WTC11 (cell line): Measurements from ENCODE around the gene TINAGL1. TPM values are rescaled to one million over a fixed set of nuclear protein-coding genes. Genes with fewer than 3 reads are reported as not detected.

ENCODE experiments used
- ATAC-seq: fragments of 200-7000 bp; cut with Tn5 transposase; 2 replicates; pipeline ENCODE4 v1.10.0; 2021; ENCODE audit warnings: mild to moderate bottlenecking, moderate library complexity
- CTCF ChIA-PET: fragments of 300-600 bp; sonication (Branson Sonifier 250); formaldehyde crosslinking; loops from one replicate; lab custom pipeline; 2021; ENCODE audit warnings: antibody characterized with exemption; lab: Charles Lee
- POLR2A ChIA-PET: fragments of 350-600 bp; sonication (Branson Sonifier 250); formaldehyde crosslinking; loops from one replicate; lab custom pipeline; 2021; ENCODE audit warnings: antibody characterized with exemption; lab: Charles Lee
- DNase-seq: peaks from one replicate; pipeline ENCODE4 v3.0.0; 2021; ENCODE audit warnings: low spot score
- H3K27ac Mint-ChIP-seq: 2 replicates; pipeline ENCODE4 v1.8.0; 2021; ENCODE audit warnings: mixed read lengths
- H3K27me3 Mint-ChIP-seq: 2 replicates; pipeline ENCODE4 v1.8.0; 2021; ENCODE audit warnings: low read depth, mild to moderate bottlenecking, moderate library complexity, mixed read lengths
- H3K36me3 Mint-ChIP-seq: 2 replicates; pipeline ENCODE4 v1.8.0; 2021; ENCODE audit warnings: mixed read lengths
- H3K4me1 Mint-ChIP-seq: 2 replicates; pipeline ENCODE4 v1.8.0; 2022; ENCODE audit warnings: mixed read lengths
- H3K4me3 Mint-ChIP-seq: 2 replicates; pipeline ENCODE4 v1.8.0; 2021; ENCODE audit warnings: mild to moderate bottlenecking, moderate library complexity, mixed read lengths
- H3K9me3 Mint-ChIP-seq: 2 replicates; pipeline ENCODE4 v1.8.0; 2021; ENCODE audit warnings: mixed read lengths
- AR ChIP-seq: fragments of 250-450 bp; sonication (Bioruptor Pico); IDR thresholded peaks from 2 replicates; pipeline ENCODE4 v1.9.0; 2021; ENCODE audit warnings: mild to moderate bottlenecking
- CTCF ChIP-seq: fragments of 200-600 bp; IDR thresholded peaks from 2 replicates; pipeline ENCODE4 v1.8.0; 2022; ENCODE audit warnings: antibody characterized with exemption
- E2F1 ChIP-seq: sonication (generic); formaldehyde crosslinking; IDR thresholded peaks from 2 replicates; pipeline ENCODE4 v1.8.0; 2022; ENCODE audit warnings: mild to moderate bottlenecking, missing genetic modification reagents
- ERG ChIP-seq: fragments of 250-450 bp; sonication (Bioruptor Pico); IDR thresholded peaks from 2 replicates; pipeline ENCODE4 v1.8.0; 2021; ENCODE audit warnings: mild to moderate bottlenecking
- ESRRA ChIP-seq: sonication (generic); formaldehyde crosslinking; IDR thresholded peaks from 2 replicates; pipeline ENCODE4 v1.8.1; 2022; ENCODE audit warnings: mild to moderate bottlenecking, missing genetic modification reagents, borderline replicate concordance
- GTF2I ChIP-seq: fragments of 250-450 bp; sonication (Bioruptor Pico); conservative IDR thresholded peaks from 2 replicates; pipeline ENCODE4 v1.4.0; 2021; ENCODE audit warnings: mild to moderate bottlenecking
- IRF2 ChIP-seq: sonication (generic); formaldehyde crosslinking; IDR thresholded peaks from 2 replicates; pipeline ENCODE4 v1.8.0; 2022; ENCODE audit warnings: low read depth, missing genetic modification reagents, borderline replicate concordance
- MLX ChIP-seq: sonication (generic); formaldehyde crosslinking; IDR thresholded peaks from 2 replicates; pipeline ENCODE4 v1.8.1; 2023; ENCODE audit warnings: mild to moderate bottlenecking, missing genetic modification reagents, moderate library complexity
- NR1H2 ChIP-seq: sonication (generic); formaldehyde crosslinking; IDR thresholded peaks from 2 replicates; pipeline ENCODE4 v1.9.0; 2021; ENCODE audit warnings: mild to moderate bottlenecking, moderate library complexity, missing genetic modification reagents
- NR2C2 ChIP-seq: sonication (generic); formaldehyde crosslinking; IDR thresholded peaks from 2 replicates; pipeline ENCODE4 v1.8.0; 2022; ENCODE audit warnings: mild to moderate bottlenecking, missing genetic modification reagents
- NR3C1 ChIP-seq: sonication (generic); formaldehyde crosslinking; conservative IDR thresholded peaks from 2 replicates; pipeline ENCODE4 v1.8.1; 2023; ENCODE audit warnings: low read depth, mild to moderate bottlenecking, missing genetic modification reagents
- RORB ChIP-seq: fragments of 250-450 bp; sonication (Bioruptor Pico); IDR thresholded peaks from 2 replicates; pipeline ENCODE4 v1.9.0; 2021; ENCODE audit warnings: mild to moderate bottlenecking
- SMAD4 ChIP-seq: sonication (generic); formaldehyde crosslinking; IDR thresholded peaks from 2 replicates; pipeline ENCODE4 v1.8.0; 2022; ENCODE audit warnings: mild to moderate bottlenecking, missing genetic modification reagents
- SOX15 ChIP-seq: fragments of 250-450 bp; sonication (Bioruptor Pico); IDR thresholded peaks from 2 replicates; pipeline ENCODE4 v1.9.0; 2021; ENCODE audit warnings: mild to moderate bottlenecking
- TP53 ChIP-seq: sonication (generic); formaldehyde crosslinking; IDR thresholded peaks from 2 replicates; pipeline ENCODE4 v1.8.1; 2023; ENCODE audit warnings: mild to moderate bottlenecking, missing genetic modification reagents
- ZNF121 ChIP-seq: sonication (generic); formaldehyde crosslinking; IDR thresholded peaks from 2 replicates; pipeline ENCODE4 v1.8.0; 2023; ENCODE audit warnings: missing genetic modification reagents
- ZNF219 ChIP-seq: sonication (generic); formaldehyde crosslinking; IDR thresholded peaks from 2 replicates; pipeline ENCODE4 v1.8.0; 2023; ENCODE audit warnings: missing genetic modification reagents, mild to moderate bottlenecking, borderline replicate concordance
- ZNF281 ChIP-seq: sonication (generic); formaldehyde crosslinking; IDR thresholded peaks from 2 replicates; pipeline ENCODE4 v1.8.0; 2023; ENCODE audit warnings: mild to moderate bottlenecking, missing genetic modification reagents
- ZNF416 ChIP-seq: fragments of 250-450 bp; sonication (Bioruptor Pico); IDR thresholded peaks from 2 replicates; pipeline ENCODE4 v1.9.0; 2021; ENCODE audit warnings: mild to moderate bottlenecking, inconsistent platforms
- total RNA-seq: library from RNA; stranded (reverse); gene quantifications from 3 replicates; pipeline ENCODE4 v1.2.3, GENCODE V29; 2021

TINAGL1 gene
- total RNA-seq, 1 experiment from 2014 or later: 7.2 TPM

- ATAC-seq: peak; percentile 97
- CTCF ChIA-PET: interaction anchor here (0.8 to 0.9 kb wide), 2 partner anchors 31 to 45 kb away, joined by 3 to 4 read pairs; no protein-coding TSS in a partner anchor
- POLR2A ChIA-PET: no interaction called here
These were observed 17.7 kb downstream of the TINAGL1 start for GRCh38 chr1:31593770-31594632.

GRCh38 chr1:31595836-31596736 lies 19.8 kb downstream of the TINAGL1 start:
- no peak for DNase-seq
- TF ChIP-seq RORB (CRISPR knock-in tag): no peak
- TF ChIP-seq MLX (CRISPR knock-in tag): no peak
- TF ChIP-seq E2F1: no peak
- no peak for TF ChIP-seq TP53 (CRISPR knock-in tag)
- TF ChIP-seq SOX15: no peak
- no peak for TF ChIP-seq NR3C1 (CRISPR knock-in tag)
- no peak for TF ChIP-seq NR2C2
- no peak for TF ChIP-seq ERG
- Mint-ChIP-seq H3K27ac (no peak overlapping the region), H3K36me3 (no peaks in the 10 kb centered on the region), H3K4me3 (no peak overlapping the region), H3K9me3 (no peaks in the 10 kb centered on the region), H3K4me1 (no peaks in the 10 kb centered on the region), H3K27me3 (peaks cover 4% of the 10 kb centered on the region; the same call in 1 of the 2 replicates)
- CTCF ChIA-PET: interaction anchor here (0.9 to 1.2 kb wide), 4 partner anchors 8 to 47 kb away, joined by 3 to 6 read pairs (median 4); no protein-coding TSS in a partner anchor
- POLR2A ChIA-PET: no interaction called here
- ATAC-seq: no peak

More at GRCh38 chr1:31593770-31594632, 17.7 kb downstream of the TINAGL1 start:
- Mint-ChIP-seq H3K27ac (no peak overlapping the region), H3K36me3 (no peaks in the 10 kb centered on the region), H3K9me3 (no peaks in the 10 kb centered on the region), H3K4me3 (no peak overlapping the region), H3K4me1 (peaks cover 4% of the 10 kb centered on the region; the same call in 1 of the 2 replicates), H3K27me3 (peaks cover 17% of the 10 kb centered on the region)
- DNase-seq: peak; percentile 88
- TF ChIP-seq AR (no peak), CTCF (peak; percentile 71), GTF2I (0 out of 2 replicates have a peak, but pooled peaks have one; percentile 24)

- no peaks in the 10 kb centered on the region for H3K9me3 Mint-ChIP-seq
- ChIA-PET CTCF (interaction anchor here (0.5 to 1.2 kb wide), 5 partner anchors 9 to 79 kb away, joined by 3 to 6 read pairs (median 4); no protein-coding TSS in a partner anchor), POLR2A (no interaction called here)
- H3K27ac Mint-ChIP-seq: no peak overlapping the region
- no peaks in the 10 kb centered on the region for H3K36me3 Mint-ChIP-seq
- H3K4me1 Mint-ChIP-seq: no peaks in the 10 kb centered on the region
- ATAC-seq: no peak
- H3K27me3 Mint-ChIP-seq: no peaks in the 10 kb centered on the region; the same call in 1 of the 2 replicates
- DNase-seq: no peak
- no peak overlapping the region for H3K4me3 Mint-ChIP-seq
- TF ChIP-seq IRF2 (CRISPR knock-in tag) (no peak), ZNF121 (CRISPR knock-in tag) (no peak), ZNF416 (CRISPR knock-in tag) (no peak), NR1H2 (no peak), ZNF281 (no peak), ZNF219 (CRISPR knock-in tag) (no peak), SMAD4 (CRISPR knock-in tag) (no peak), ESRRA (CRISPR knock-in tag) (no peak)
These were observed 20.4 kb downstream of the TINAGL1 start for GRCh38 chr1:31596737-31597097.
